Ishikawa (cell line): Measurements from ENCODE around the gene GNA14.

Source experiments
- CEBPB ChIP-seq: IDR thresholded peaks from 2 replicates; pipeline ENCODE4 v1.6.1; 2012
- CREB1 ChIP-seq: IDR thresholded peaks from 2 replicates; pipeline ENCODE4 v1.6.1; 2012; ENCODE audit warnings: low read depth
- EP300 ChIP-seq: IDR thresholded peaks from 2 replicates; pipeline ENCODE4 v1.6.1; 2012; ENCODE audit warnings: borderline replicate concordance
- FOXM1 ChIP-seq: IDR thresholded peaks from 2 replicates; pipeline ENCODE4 v1.6.1; 2012; ENCODE audit warnings: low read depth, borderline replicate concordance
- RAD21 ChIP-seq: IDR thresholded peaks from 2 replicates; pipeline ENCODE4 v1.6.1; 2012; ENCODE audit warnings: low read depth
- TAF1 ChIP-seq: IDR thresholded peaks from 2 replicates; pipeline ENCODE4 v1.6.1; 2012; ENCODE audit warnings: low read depth, mild to moderate bottlenecking
- TCF12 ChIP-seq: IDR thresholded peaks from 2 replicates; pipeline ENCODE4 v1.6.1; 2012; ENCODE audit warnings: low read depth
- YY1 ChIP-seq: IDR thresholded peaks from 2 replicates; pipeline ENCODE4 v1.6.1; 2012; ENCODE audit warnings: low read depth
- ZBTB7A ChIP-seq: IDR thresholded peaks from 2 replicates; pipeline ENCODE4 v1.6.1; 2012; ENCODE audit warnings: low read depth
- TF ChIP-seq, protein P1 (sequence below): IDR thresholded peaks from 2 replicates; pipeline ENCODE4 v1.6.1; 2012
- TF ChIP-seq, protein P2 (sequence below): IDR thresholded peaks from 2 replicates; pipeline ENCODE4 v1.6.1; 2012
- TF ChIP-seq, protein P3 (sequence below): IDR thresholded peaks from 2 replicates; pipeline ENCODE4 v1.6.1; 2012; ENCODE audit warnings: low read depth, mild to moderate bottlenecking

DNA sequence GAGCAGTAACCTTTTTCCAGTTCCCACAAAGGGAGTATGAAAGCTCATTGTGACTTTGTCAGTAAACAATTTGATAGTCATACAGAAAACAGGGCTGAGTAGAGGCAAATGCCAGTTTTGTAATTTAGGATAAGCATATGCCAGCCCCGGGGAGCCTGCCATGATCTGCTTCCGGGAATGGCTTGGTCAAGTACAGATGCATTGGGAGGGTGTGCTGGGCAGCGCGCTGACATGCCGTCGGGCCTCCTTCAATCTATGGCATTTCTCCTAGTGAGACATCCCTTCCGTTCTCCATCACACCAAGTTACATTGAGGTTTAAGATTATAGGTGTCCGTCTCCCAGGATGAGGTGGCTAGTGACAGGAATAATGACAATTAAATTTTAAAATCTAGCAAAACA lies 48.6 kb downstream of the GNA14 start:
- TF ChIP-seq TCF12: no peak
- TF ChIP-seq CREB1: no peak
- TF ChIP-seq YY1: no peak
- TF ChIP-seq, protein P1, sequence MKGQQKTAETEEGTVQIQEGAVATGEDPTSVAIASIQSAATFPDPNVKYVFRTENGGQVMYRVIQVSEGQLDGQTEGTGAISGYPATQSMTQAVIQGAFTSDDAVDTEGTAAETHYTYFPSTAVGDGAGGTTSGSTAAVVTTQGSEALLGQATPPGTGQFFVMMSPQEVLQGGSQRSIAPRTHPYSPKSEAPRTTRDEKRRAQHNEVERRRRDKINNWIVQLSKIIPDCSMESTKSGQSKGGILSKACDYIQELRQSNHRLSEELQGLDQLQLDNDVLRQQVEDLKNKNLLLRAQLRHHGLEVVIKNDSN: no peak
- no peak for TF ChIP-seq EP300
- TF ChIP-seq TAF1: no peak
- TF ChIP-seq, protein P2, sequence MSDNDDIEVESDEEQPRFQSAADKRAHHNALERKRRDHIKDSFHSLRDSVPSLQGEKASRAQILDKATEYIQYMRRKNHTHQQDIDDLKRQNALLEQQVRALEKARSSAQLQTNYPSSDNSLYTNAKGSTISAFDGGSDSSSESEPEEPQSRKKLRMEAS: no peak
- no peak for TF ChIP-seq FOXM1
- no peak for TF ChIP-seq RAD21
- no peak for TF ChIP-seq ZBTB7A
- TF ChIP-seq, protein P3, sequence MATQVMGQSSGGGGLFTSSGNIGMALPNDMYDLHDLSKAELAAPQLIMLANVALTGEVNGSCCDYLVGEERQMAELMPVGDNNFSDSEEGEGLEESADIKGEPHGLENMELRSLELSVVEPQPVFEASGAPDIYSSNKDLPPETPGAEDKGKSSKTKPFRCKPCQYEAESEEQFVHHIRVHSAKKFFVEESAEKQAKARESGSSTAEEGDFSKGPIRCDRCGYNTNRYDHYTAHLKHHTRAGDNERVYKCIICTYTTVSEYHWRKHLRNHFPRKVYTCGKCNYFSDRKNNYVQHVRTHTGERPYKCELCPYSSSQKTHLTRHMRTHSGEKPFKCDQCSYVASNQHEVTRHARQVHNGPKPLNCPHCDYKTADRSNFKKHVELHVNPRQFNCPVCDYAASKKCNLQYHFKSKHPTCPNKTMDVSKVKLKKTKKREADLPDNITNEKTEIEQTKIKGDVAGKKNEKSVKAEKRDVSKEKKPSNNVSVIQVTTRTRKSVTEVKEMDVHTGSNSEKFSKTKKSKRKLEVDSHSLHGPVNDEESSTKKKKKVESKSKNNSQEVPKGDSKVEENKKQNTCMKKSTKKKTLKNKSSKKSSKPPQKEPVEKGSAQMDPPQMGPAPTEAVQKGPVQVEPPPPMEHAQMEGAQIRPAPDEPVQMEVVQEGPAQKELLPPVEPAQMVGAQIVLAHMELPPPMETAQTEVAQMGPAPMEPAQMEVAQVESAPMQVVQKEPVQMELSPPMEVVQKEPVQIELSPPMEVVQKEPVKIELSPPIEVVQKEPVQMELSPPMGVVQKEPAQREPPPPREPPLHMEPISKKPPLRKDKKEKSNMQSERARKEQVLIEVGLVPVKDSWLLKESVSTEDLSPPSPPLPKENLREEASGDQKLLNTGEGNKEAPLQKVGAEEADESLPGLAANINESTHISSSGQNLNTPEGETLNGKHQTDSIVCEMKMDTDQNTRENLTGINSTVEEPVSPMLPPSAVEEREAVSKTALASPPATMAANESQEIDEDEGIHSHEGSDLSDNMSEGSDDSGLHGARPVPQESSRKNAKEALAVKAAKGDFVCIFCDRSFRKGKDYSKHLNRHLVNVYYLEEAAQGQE: no peak
- TF ChIP-seq CEBPB: no peak
